Ectodermal cell (in vitro differentiated cells): Measurements from ENCODE around the gene CCT7.

ENCODE experiments used
- H3K27ac ChIP-seq: 2 replicates; pipeline ENCODE4 v1.7.0; 2013; ENCODE audit warnings: mild to moderate bottlenecking, low read depth, low read length; ENCODE audit not compliant: insufficient read depth, poor library complexity, severe bottlenecking
- H3K27me3 ChIP-seq: 2 replicates; pipeline ENCODE4 v1.7.0; 2013; ENCODE audit warnings: mild to moderate bottlenecking, low read length; ENCODE audit not compliant: insufficient read depth, control insufficient read depth, poor library complexity, severe bottlenecking
- H3K36me3 ChIP-seq: one replicate; pipeline ENCODE4 v1.7.0; 2013; ENCODE audit warnings: low read length; ENCODE audit not compliant: control insufficient read depth, insufficient read depth
- H3K4me1 ChIP-seq: one replicate; pipeline ENCODE4 v1.7.0; 2013; ENCODE audit warnings: low read length; ENCODE audit not compliant: control insufficient read depth, insufficient read depth
- H3K4me3 ChIP-seq: 2 replicates; pipeline ENCODE4 v1.7.0; 2013; ENCODE audit warnings: low read depth, low read length, control low read depth; ENCODE audit not compliant: insufficient read depth
- H3K9me3 ChIP-seq: 2 replicates; pipeline ENCODE4 v1.7.0; 2013; ENCODE audit warnings: mild to moderate bottlenecking, low read length, moderate library complexity; ENCODE audit not compliant: control insufficient read depth
- WGBS, 2 experiments: methylation state at CpG; one replicate each; pipeline ENCODE4 v1.1.7; 2013; ENCODE audit warnings: missing lambda C conversion rate in 2 of 2; 5-methylcytosine and 5-hydroxymethylcytosine counted together

The CCT7 gene

GRCh38 chr2:73239776-73240175 is 5.7 kb downstream of the CCT7 start:
- Histone ChIP-seq H3K4me3 (no peak overlapping the region), H3K27ac (no peak overlapping the region), H3K27me3 (no peaks in the 10 kb centered on the region), H3K4me1 (peaks cover 4% of the 10 kb centered on the region), H3K36me3 (peaks cover 24% of the 10 kb centered on the region), H3K9me3 (no peaks in the 10 kb centered on the region)
- 95 to 97% methylated on average over 3 of the region's 3 CpGs for WGBS, 2 experiments

GRCh38 chr2:73243884-73244570 is 9.9 kb downstream of the CCT7 start:
- peaks cover 67% of the 10 kb centered on the region for H3K36me3 ChIP-seq
- WGBS, 2 experiments: 90 to 91% methylated on average over 5 of the region's 5 CpGs

GRCh38 chr2:73244580-73244979 is 10.5 kb downstream of the CCT7 start:
- Histone ChIP-seq H3K36me3 (peaks cover 71% of the 10 kb centered on the region), H3K4me1 (no peaks in the 10 kb centered on the region), H3K4me3 (no peak overlapping the region), H3K9me3 (no peaks in the 10 kb centered on the region), H3K27ac (no peak overlapping the region), H3K27me3 (no peaks in the 10 kb centered on the region)
- WGBS, 2 experiments: 94 to 95% methylated on average over 3 of the region's 3 CpGs

More at GRCh38 chr2:73243884-73244570, 9.9 kb downstream of the CCT7 start:
- Histone ChIP-seq H3K4me3 (no peak overlapping the region), H3K9me3 (no peaks in the 10 kb centered on the region), H3K27ac (no peak overlapping the region), H3K4me1 (no peaks in the 10 kb centered on the region), H3K27me3 (no peaks in the 10 kb centered on the region)

- 92 to 94% methylated on average over 3 of the region's 3 CpGs for WGBS, 2 experiments
Observed at GRCh38 chr2:73246850-73247249, 12.7 kb downstream of the CCT7 start.

GRCh38 chr2:73249636-73250035 is 15.5 kb downstream of the CCT7 start:
- H3K27ac ChIP-seq: no peak overlapping the region
- no peak overlapping the region for H3K4me3 ChIP-seq
- no peaks in the 10 kb centered on the region for H3K27me3 ChIP-seq
- H3K9me3 ChIP-seq: no peaks in the 10 kb centered on the region
- WGBS, 2 experiments: 91 to 95% methylated on average over 9 of the region's 9 CpGs
- peaks cover 77% of the 10 kb centered on the region for H3K36me3 ChIP-seq
- H3K4me1 ChIP-seq: no peaks in the 10 kb centered on the region

More at GRCh38 chr2:73246850-73247249, 12.7 kb downstream of the CCT7 start:
- Histone ChIP-seq H3K4me3 (no peak overlapping the region), H3K27ac (no peak overlapping the region), H3K27me3 (no peaks in the 10 kb centered on the region), H3K9me3 (no peaks in the 10 kb centered on the region), H3K4me1 (no peaks in the 10 kb centered on the region), H3K36me3 (peaks cover 71% of the 10 kb centered on the region)

- H3K27me3 ChIP-seq: no peaks in the 10 kb centered on the region
- no peaks in the 10 kb centered on the region for H3K9me3 ChIP-seq
- H3K27ac ChIP-seq: no peak overlapping the region
- H3K36me3 ChIP-seq: peaks cover 61% of the 10 kb centered on the region
- H3K4me3 ChIP-seq: no peak overlapping the region
- 93% methylated on average over 17 of the region's 17 CpGs for WGBS, 2 experiments
- H3K4me1 ChIP-seq: peaks cover 4% of the 10 kb centered on the region
Observed at GRCh38 chr2:73250872-73251846, 17.1 kb downstream of the CCT7 start.

GRCh38 chr2:73252238-73253027 is 18.3 kb downstream of the CCT7 start:
- no peak overlapping the region for H3K4me3 ChIP-seq
- peaks cover 49% of the 10 kb centered on the region for H3K36me3 ChIP-seq
- H3K27ac ChIP-seq: no peak overlapping the region
- H3K4me1 ChIP-seq: peaks cover 7% of the 10 kb centered on the region
- no peaks in the 10 kb centered on the region for H3K9me3 ChIP-seq
- 95 to 98% methylated on average over 16 of the region's 17 CpGs for WGBS, 2 experiments
- no peaks in the 10 kb centered on the region for H3K27me3 ChIP-seq

- peaks cover 39% of the 10 kb centered on the region for H3K36me3 ChIP-seq
- WGBS, 2 experiments: 81 to 89% methylated on average over 2 of the region's 2 CpGs
Observed at GRCh38 chr2:73253400-73253799, 19.3 kb downstream of the CCT7 start.

GRCh38 chr2:73253901-73254300 is 19.8 kb downstream of the CCT7 start:
- H3K9me3 ChIP-seq: no peaks in the 10 kb centered on the region
- no peak overlapping the region for H3K27ac ChIP-seq
- 90 to 94% methylated on average over 3 of the region's 3 CpGs for WGBS, 2 experiments
- H3K4me3 ChIP-seq: no peak overlapping the region
- peaks cover 7% of the 10 kb centered on the region for H3K4me1 ChIP-seq
- H3K36me3 ChIP-seq: peaks cover 34% of the 10 kb centered on the region
- no peaks in the 10 kb centered on the region for H3K27me3 ChIP-seq

More at GRCh38 chr2:73253400-73253799, 19.3 kb downstream of the CCT7 start:
- H3K9me3 ChIP-seq: no peaks in the 10 kb centered on the region
- no peaks in the 10 kb centered on the region for H3K27me3 ChIP-seq
- H3K4me1 ChIP-seq: peaks cover 7% of the 10 kb centered on the region
- H3K27ac ChIP-seq: no peak overlapping the region
- H3K4me3 ChIP-seq: no peak overlapping the region
